ENCODE measurements around the gene SOX2.

Gene SOX2

DNA sequence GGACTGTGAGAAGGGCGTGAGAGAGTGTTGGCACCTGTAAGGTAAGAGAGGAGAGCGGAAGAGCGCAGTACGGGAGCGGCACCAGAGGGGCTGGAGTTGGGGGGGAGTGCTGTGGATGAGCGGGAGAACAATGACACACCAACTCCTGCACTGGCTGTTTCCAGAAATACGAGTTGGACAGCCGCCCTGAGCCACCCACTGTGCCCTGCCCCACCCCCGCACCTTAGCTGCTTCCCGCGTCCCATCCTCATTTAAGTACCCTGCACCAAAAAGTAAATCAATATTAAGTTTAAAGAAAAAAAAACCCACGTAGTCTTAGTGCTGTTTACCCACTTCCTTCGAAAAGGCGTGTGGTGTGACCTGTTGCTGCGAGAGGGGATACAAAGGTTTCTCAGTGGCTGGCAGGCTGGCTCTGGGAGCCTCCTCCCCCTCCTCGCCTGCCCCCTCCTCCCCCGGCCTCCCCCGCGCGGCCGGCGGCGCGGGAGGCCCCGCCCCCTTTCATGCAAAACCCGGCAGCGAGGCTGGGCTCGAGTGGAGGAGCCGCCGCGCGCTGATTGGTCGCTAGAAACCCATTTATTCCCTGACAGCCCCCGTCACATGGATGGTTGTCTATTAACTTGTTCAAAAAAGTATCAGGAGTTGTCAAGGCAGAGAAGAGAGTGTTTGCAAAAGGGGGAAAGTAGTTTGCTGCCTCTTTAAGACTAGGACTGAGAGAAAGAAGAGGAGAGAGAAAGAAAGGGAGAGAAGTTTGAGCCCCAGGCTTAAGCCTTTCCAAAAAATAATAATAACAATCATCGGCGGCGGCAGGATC lies at the start of gene SOX2:
TSS of gene SOX2 (plus strand) at position 601 of the 811 bp plus-strand sequence. CDS start 436 bp downstream, outside the sequence.
- no peak for DNase-seq (ENCODE audit: low read depth)

DNA sequence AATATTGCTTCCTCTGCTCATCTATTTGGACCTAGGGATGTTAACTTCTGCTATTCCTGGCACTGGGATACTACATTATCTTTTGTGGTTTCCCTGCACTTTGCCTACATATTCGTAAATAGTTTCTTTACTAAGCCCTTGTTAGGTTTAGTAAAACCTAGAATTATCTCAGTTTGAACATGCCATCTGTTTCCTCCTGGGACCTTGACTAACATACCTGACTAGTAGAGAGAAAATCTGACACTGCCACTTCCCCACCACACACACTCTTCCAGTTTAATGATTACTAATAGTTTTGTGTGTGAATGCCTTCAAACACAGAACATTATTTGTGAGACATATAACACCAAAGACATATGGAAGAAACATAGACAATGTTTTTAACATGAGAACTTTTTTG lies 28.2 kb upstream of the SOX2 start:
- DNase-seq (ENCODE audit: low read depth) = no peak

DNA sequence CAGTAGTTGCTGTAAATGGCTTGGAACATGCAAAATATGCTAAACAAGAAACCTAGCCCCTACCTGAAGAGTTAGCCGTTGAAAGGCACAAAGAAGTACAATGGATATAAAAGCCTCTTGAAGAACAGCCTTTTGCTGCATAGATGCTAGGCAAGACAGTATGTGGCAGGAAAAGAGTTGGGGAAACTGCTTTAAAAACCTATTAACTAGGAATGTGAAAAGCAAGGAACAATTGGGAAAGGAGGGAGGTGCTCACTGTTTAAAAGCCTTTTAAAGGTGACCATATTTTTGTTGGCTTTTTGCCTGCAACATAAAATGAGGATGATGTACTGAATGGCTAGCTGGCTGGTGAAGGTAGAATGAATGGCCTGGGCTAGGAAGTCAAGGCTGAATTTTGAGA lies 24.5 kb upstream of the SOX2 start:
- DNase-seq (ENCODE audit: low read depth) = no peak

DNA sequence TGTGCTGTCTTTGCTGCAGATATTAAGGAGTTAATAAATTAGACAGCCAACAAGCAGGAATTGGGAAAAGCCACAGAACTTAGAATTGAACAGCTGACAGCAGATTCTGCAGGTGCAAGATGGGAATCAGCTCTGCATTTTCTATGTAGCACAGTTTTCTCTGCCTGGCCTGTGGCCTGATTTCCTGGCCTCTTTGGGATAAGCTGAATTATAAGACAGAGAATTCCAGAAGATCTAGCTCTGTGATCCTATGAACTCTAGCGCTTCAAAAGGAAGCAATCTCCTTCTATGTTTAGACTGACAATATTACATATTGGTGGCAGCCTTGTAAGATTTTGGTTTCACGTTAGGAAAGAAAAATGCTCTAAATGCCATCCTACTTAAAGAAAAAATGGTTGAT lies 24.0 kb upstream of the SOX2 start:
- no peak for DNase-seq (ENCODE audit: low read depth)

DNA sequence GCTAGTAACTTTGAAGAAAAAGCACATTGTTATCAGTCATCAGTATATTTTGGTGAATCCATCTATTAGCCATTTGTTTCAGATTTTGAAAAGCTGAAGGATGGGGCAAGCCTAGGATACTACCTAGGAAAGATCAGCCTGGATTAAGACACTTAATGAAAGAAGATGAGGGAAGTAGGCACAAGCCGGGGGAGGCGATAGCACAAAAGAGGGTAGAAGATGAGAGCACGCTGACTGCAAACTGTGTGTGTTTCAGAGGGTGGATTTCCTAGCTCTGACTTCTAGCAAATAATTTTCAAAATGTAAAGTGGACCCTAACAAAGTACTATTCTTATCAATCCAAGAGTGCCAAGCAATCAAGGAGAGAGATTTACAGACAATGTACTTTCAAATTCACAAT lies 22.2 kb upstream of the SOX2 start:
- no peak for DNase-seq (ENCODE audit: low read depth)

DNA sequence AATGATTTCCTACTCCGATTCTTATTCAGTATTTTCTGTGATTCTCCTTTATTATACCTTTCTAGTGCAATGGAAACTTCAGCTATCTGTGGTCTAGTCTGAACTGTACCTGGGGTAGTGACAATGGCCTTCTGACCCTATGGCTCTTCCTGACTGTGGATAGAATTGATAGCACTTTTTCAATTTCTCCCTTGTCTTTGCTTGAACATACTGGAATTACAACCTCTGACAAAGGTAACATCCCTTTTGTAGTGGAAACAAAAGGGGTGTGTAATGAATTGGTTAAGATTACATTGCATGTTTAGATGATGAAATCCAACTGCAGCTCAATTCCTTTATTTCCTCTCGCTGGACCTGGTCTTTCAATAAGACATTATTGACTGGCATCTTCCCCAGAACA lies 21.0 kb upstream of the SOX2 start:
- no peak for DNase-seq (ENCODE audit: low read depth)

DNA sequence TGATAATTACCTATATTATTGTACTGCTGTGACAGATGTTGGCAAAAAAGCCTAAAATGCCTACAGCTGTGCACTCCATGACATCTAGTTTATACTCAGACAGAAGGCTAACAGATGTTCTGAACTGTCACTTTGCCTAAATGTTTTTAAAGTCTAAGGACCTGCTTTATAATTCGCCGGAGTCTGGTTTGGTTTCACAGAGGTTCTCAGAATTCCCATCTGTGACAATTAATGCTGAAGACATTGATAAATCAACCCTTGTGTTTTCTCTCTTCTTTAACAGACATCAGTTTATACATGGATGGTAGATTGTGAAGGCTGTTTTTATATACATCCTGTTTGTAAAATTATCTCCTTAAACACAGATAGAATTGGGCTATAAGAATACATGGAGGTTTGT lies 19.8 kb upstream of the SOX2 start:
- no peak for DNase-seq (ENCODE audit: low read depth)

DNA sequence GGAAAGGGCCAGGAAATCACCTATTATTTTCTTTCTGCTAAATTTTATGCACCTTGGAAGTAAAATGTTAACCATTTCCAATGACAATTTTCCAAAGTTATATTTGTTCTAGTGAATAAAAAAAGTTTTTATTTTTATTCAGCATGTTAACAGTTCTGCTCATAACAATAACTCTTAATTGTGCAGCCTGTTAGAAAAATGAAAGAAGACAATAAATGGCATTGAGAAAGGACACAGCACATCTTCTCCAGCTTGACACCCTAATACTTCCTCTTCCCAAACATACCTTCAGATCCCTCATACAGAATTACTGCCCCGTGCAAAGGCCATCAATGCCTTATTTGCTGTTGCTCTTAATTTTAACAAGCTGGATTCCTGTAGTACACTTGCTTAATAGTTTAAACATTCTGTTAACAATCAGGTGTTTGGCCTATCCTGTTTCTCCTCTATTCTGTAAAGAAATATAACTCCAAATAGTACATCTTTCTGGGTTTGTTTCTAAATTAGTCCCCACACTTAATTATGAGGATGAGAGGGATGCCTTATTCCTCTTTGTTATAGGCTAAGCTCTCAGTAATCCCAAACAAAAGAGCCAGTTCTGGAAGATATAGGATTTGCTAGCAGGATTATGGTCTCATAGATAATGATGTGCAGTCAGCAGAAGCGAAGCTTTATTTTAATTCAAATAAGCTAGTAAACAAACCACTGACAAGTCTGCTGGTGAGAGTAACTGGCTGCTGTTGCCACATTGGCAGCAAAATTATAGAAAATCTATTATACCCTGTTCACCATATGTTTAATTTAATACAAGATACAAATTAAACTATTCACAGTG lies 19.2 kb upstream of the SOX2 start:
- no peak for DNase-seq (ENCODE audit: low read depth)

DNA sequence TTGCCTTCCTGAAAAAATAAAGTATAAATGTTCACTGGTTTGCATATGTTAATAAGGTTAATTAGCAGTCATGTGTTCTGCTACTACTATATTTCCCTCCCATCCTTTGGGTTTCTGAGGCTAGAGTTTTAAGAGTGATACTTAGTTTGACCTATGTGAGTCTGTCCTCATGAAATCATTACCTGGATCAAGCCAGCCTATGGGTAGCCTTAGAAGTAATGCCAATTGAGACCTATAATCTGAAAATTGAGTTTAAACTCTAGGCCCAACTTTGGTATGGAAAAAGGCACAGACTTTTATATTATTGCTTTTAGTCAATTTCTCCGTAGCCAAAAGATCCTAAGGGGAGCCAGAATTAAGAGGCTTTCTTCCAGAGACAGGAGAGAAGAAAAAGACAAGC lies 18.4 kb upstream of the SOX2 start:
- no peak for DNase-seq (ENCODE audit: low read depth)

DNA sequence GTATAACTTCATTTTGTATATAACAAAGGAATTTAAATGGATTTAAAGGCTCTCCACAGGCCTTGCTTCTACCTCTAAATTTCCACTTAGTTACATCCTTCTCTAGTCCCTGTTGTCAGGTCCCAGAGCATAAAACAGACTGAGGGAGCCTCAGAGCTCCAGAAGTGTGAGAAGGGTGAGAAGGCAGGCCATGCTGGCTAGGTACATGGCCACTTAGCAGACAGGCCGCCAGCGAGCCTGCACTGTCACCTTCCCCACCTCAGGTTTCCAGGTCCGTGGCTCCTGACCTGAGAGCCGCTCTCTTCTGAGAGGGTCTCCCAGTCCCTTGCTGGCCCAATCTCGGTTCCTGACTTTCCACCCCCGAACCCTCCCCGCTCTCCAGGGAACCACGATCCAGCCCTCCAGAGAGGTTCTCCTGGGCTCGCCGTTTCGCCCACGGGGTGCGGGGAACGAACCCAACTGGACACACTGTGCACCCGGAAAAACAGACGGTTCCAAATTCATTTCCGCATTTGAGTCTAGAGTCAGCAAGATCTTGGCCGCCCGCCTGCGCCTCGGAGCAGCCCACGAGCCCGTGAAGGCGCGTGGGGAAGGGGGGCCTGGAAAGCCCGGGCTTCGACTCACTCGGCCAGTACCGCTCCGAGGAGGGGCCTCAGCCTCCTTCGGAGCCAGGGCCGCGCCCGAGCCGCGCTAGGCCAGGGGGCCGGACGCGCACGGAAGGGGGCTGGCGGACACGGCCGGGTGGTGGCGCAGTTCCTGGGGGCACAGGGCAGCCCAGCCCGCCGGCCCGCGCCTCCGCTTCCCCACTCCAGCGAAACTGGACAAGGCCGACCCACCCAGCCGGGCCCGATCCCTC lies 16.7 kb upstream of the SOX2 start:
- no peak for DNase-seq (ENCODE audit: low read depth)

DNA sequence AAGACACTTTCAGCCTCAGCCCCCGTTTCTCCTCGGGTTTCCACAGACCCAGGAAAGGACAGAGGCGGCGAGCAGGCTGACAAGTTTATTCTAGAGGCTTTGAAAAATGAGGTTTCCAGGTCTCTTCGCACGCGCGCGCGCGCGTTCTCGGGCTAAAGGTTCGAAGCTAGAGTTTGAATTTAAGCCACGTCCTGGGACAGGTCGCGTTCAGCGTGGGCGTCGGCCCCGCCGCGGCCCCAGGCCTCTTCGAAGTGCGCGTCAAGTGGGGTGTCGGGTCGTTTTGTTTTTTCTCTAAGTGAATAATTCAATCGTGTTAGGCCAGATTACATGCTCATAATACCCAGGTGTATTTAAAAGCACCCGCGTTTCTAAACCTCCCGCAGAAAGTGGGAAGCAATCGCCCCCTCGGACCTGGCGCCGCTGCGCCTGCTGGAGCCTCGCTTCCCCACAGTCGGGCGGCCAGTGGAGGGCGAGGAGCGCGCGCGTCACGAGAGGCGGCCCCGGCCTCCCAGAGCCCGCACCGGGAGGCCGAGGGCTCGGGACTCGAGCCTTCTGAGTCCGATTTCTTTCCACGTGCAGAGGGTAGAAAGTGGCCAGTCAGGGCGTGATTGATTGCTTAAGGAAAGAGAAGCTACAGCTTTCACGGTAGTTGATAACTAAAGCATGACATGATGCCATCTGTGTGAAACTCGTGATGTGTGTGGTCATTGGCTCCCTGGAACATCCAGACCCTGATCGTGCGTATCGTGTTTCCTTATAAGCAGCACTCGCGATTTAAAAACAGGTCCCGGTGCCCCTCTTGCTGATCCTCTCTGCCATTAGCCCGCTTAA lies 15.8 kb upstream of the SOX2 start:
- no peak for DNase-seq (ENCODE audit: low read depth)

DNA sequence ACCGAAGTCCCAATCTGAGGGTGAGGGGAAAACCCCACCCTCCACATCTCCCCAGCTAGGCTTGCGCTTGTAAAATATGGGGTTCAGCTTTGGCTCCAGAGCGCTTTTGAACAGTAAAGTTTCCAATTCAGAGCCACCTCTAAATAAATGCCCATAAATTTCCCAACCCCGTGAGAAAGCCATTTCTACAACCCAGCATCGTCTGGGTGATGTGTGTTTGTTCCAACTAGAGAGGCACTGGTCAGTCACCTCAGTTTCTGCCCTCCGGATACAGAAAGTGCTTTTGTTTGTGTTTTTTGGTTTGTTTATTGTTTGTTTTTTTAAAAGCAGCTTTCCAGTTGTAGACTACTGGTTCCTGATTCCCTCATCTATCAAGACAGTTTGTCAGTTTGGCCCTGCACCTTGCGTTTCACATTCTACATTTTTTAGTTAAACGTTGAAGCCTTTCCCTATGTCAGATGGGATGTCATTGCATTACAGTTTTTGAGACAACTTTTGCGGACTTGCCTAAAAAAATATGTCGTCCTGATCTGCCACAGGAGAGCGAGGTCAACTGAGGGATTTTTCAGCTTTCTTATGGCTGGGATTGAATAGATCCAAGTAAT lies 15.0 kb upstream of the SOX2 start:
- DNase-seq (ENCODE audit: low read depth) = no peak

DNA sequence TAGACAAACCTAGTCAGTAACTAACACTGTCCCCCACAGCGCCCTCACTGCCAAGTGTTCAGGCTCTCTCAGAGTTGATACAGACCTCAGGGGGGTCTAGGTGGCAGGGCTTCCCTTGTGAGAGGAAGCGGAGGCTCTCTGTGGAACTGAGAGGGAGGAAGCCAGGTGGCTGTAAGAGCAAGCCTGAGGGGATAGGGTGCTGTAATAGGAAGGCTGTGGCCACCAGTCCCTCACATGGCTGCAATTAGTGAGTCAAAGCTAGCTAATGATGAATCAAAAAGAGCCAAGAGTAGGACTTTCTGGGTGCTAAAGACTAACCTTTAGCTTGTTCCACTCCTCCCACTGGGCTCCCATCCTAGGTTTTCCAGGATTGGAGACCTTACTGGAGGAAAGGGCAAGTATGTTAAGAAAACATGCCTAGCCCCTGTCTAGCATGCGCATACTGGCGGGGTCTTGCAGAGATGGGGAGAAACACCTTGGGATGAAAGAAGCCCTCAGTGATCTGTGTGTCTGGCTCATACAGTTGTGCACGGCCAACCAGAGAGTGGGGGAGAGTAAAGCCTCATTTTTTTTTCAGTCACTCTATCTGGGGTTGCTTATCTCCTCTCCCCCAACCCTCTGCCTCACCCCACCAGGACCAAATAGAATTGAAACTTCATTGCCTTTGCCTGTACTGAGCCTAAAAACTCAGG lies 13.3 kb upstream of the SOX2 start:
- DNase-seq (ENCODE audit: low read depth) = no peak

DNA sequence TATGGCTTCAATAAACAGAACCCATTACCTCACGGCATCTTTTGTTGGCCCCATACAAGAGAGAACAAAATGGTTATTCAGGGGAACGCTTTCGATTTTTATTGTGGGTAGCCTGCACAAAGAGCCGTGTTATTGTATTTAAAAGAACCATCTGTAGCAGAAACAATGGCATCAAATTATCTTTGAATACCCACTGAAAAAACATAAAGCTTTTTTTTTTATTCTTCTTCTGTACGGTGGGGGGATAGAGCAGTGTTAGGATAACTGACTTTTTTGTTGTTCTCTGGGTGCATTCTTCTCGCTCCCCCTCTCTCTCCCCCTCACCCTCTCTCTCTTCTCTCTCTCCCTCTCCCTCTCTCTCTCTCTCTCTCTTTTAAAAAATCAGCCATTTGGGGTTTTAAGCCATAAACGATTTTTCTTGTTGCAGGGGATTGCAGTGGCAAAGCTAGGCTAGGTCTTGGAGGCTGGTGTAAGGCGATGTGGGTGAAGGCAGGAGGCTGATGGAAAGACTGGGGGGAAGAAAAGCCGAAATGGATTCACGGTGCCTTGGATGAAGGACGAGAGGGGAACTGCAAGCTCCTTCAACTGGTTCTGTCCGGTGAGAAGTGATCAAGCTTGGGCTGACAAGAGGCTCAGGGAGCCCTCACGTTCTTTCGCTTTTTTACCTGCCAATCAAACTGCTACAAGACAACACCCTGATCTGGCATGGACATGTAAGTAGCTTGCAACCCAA lies 12.4 kb upstream of the SOX2 start:
- DNase-seq (ENCODE audit: low read depth) = no peak

DNA sequence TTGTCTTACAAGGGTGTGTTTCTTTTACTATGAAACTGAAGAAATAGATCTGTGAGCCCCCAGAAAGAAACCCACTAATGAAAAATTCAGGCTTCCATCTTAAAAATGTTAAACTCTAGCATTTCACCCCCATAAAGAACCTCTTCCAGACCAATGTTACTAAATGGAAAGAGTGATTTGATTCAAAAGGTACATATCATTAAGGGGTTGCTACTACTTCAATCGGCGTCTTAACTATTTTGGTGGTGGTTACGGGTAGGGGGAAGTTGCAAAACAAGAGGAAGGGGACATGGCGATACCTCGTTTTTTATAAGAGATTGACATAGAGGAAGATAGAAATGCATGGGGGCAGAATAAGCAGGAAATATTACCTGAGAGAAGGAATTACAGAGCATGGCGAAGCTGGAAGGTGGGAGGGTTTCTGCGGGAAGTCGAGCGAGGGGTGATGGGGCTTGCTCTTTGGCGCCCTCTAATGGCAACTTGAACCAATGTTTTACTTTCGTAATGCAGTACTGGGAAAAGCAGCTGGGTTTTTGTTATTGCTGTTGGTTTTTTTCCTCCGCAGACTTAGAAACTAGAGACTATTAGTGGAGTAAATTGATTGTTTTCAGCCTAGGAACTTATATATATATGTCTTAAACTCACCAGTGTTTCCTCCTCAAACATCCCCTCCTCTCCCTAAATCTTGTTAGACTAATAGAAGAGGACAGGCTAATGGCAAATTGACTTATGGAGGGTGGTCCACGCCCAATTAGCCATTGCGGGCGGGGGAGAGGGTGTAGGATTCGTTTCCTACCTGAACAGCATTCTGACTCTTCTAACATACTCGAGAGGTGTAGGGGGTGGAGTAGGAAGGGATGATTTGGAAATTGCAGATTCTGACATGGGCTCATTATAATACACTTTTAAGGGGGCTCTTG lies 11.3 kb upstream of the SOX2 start:
- DNase-seq (ENCODE audit: low read depth) = peak; percentile 26

DNA sequence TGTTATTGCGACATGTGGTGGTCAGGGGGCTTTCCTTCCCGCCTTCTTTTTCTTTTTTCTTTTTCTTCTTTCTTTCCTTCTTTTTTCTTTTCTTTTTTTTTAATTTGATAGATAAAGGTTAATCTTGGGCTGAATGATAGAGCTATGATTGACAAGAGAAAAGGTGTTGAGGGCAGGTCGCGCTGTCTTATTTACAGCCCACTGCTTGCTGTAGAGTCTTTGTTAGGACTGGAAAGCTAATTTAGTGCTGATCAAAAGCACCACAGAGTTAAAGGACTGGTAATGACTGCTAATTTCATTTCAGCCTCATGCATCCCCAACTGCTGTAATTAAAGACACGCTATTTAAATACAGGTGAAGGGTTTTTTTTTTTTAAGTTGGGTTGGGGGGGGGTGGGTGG lies 10.6 kb upstream of the SOX2 start:
- no peak for DNase-seq (ENCODE audit: low read depth)

DNA sequence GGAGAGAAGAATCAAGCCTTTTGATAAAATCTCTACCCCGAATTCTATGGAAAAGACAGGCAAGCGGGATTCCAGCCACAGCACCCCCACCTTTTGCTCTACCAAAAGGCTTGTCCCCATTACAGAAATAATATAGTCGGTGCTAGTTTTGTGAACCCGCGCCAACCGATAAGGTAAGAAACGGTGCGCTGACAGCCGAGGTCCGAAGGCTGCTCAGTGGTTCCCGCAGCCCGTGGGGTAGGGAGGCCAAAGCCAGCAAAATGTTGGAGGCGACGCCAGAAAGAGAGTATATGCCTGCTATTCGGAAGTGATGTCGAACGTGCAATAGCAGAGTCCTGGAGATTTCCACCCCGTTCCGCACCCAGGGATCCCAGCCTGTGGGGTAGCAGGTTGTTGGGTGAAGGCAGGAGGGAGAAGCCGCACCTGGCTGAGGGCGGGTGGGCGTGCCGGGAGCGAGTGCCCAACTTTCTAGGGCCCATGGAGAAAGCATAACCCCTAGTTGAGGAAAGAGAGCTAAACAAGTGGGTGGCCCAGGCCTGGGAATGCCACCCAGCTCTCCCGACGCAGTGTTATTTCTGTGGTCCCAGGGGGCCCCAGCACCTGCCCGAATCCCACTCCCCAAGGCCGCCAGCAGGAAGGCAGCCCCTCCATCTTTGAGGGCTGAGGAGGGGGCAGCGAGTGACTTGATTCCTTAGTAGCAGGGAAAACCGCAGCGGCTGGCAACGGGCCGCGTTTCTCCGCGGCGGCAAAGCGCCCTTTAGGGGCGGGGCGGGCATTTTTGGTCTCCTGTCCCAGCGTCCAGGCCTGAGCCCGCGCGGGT lies 7.9 kb upstream of the SOX2 start:
- no peak for DNase-seq (ENCODE audit: low read depth)
